HCT116 (cell line): ENCODE results near the gene BAIAP2L2. TPM values are rescaled to one million over a fixed set of nuclear protein-coding genes. Genes with fewer than 3 reads are reported as not detected.

Experiments
- ATAC-seq: fragments of 200-7000 bp; cut with Tn5 transposase; 2 replicates; pipeline ENCODE4 v1.9.1; 2020; ENCODE audit warnings: mild to moderate bottlenecking, moderate library complexity
- BruUV-seq: library from RNA; stranded (reverse); fragments of 400-500 nt; replicated peaks from 2 replicates; lab custom pipeline; 2021; lab: Mats Ljungman, UMichigan
- CTCF ChIA-PET: fragments of 300-600 bp; sonication (Branson Sonifier 250); formaldehyde crosslinking; loops from one replicate; lab custom pipeline; 2021; ENCODE audit warnings: antibody characterized with exemption; lab: Charles Lee
- POLR2A ChIA-PET: fragments of 300-600, 350-600 bp; sonication (Branson Sonifier 250); formaldehyde crosslinking; loops from one replicate; lab custom pipeline; 2021; ENCODE audit warnings: antibody characterized with exemption; lab: Charles Lee
- RAD21 ChIA-PET, 2 experiments: fragments of 300-600 bp; sonication (Branson Sonifier 250); formaldehyde crosslinking; loops; one replicate each; lab custom pipeline; 2023; ENCODE audit warnings: low total read pairs in 2 of 2; ENCODE audit not compliant: uncharacterized antibody in 2 of 2, unreplicated experiment in 2 of 2, low non-redundant PET in 1 of 2; lab: Charles Lee
- DNase-seq: peaks from one replicate; pipeline ENCODE4 v3.0.0-alpha.2; 2010; ENCODE audit warnings: low read depth, low spot score
- H2AFZ ChIP-seq: fragments of 200-600 bp; shearing (Covaris generic), sonication (generic); 2 replicates; pipeline ENCODE4 v1.6.1; 2017; ENCODE audit warnings: low read depth, mixed run types, mixed read lengths, antibody characterized with exemption, low read length; ENCODE audit not compliant: poor library complexity, severe bottlenecking
- H3K27ac ChIP-seq: 2 replicates; pipeline ENCODE4 v1.5.1; 2012; ENCODE audit warnings: low read depth, low read length
- H3K27me3 ChIP-seq: fragments of 200-600 bp; sonication (generic); 2 replicates; pipeline ENCODE4 v1.6.1; 2016; ENCODE audit warnings: mixed run types, low read length, mixed read lengths; ENCODE audit not compliant: insufficient read depth
- H3K36me3 ChIP-seq, 2 experiments: fragments of 200-500 bp in 1 of 2; fragments of 200-600 bp in 1 of 2; sonication (Bioruptor generic) in 1 of 2; sonication (generic) in 1 of 2; 2 replicates each; pipeline versions ENCODE4 v1.5.1 to v1.6.1; 2014 to 2016; ENCODE audit warnings: low read length in 2 of 2, inconsistent platforms in 1 of 2, mixed read lengths in 1 of 2, mixed run types in 1 of 2; ENCODE audit not compliant: insufficient read depth in 2 of 2, control insufficient read depth in 1 of 2
- H3K4me1 ChIP-seq, 2 experiments: fragments of 200-600 bp in 1 of 2; sonication (generic) in 1 of 2; 2 replicates each; pipeline versions ENCODE4 v1.5.1 to v1.6.1; 2012 to 2017; ENCODE audit warnings: low read length in 2 of 2, inconsistent platforms in 1 of 2, mild to moderate bottlenecking in 1 of 2, mixed read lengths in 1 of 2, mixed run types in 1 of 2, moderate library complexity in 1 of 2; ENCODE audit not compliant: insufficient read depth in 2 of 2, control insufficient read depth in 1 of 2
- H3K4me2 ChIP-seq: fragments of 200-600 bp; sonication (generic); 2 replicates; pipeline ENCODE4 v1.6.1; 2017; ENCODE audit warnings: mixed run types, low read length, mixed read lengths
- H3K4me3 ChIP-seq, 2 experiments: fragments of 200-600 bp in 1 of 2; sonication (generic) in 1 of 2; replicated peaks in 1 of 2; 2 replicates each; pipeline ENCODE4 v1.5.1; 2011 to 2016; ENCODE audit warnings: low read length in 2 of 2, control low read depth in 1 of 2, low read depth in 1 of 2, mild to moderate bottlenecking in 1 of 2, mixed read lengths in 1 of 2, mixed run types in 1 of 2
- H3K79me2 ChIP-seq: fragments of 200-600 bp; sonication (generic); 2 replicates; pipeline ENCODE4 v1.6.1; 2017; ENCODE audit warnings: mild to moderate bottlenecking, mixed run types, low read length, moderate library complexity, mixed read lengths; ENCODE audit not compliant: insufficient read depth
- H3K9ac ChIP-seq: fragments of 200-600 bp; sonication (generic); 2 replicates; pipeline ENCODE4 v1.6.1; 2016; ENCODE audit warnings: low read length, mixed read lengths
- H3K9me2 ChIP-seq: fragments of 200-600 bp; sonication (generic), shearing (Covaris generic); 2 replicates; pipeline ENCODE4 v1.6.1; 2017; ENCODE audit warnings: mixed run types, mild to moderate bottlenecking, moderate library complexity; ENCODE audit not compliant: insufficient read depth
- H3K9me3 ChIP-seq, 2 experiments: fragments of 200-500 bp in 1 of 2; fragments of 200-600 bp in 1 of 2; sonication (Bioruptor generic) in 1 of 2; sonication (generic) in 1 of 2; 2 replicates each; pipeline ENCODE4 v1.6.1; 2014 to 2017; ENCODE audit warnings: low read length in 2 of 2, mixed read lengths in 2 of 2, inconsistent platforms in 1 of 2, low read depth in 1 of 2, mild to moderate bottlenecking in 1 of 2, mixed run types in 1 of 2, moderate library complexity in 1 of 2; ENCODE audit not compliant: control insufficient read depth in 1 of 2, insufficient read depth in 1 of 2
- H4K20me1 ChIP-seq: fragments of 200-600 bp; sonication (generic), shearing (Covaris generic); 2 replicates; pipeline ENCODE4 v1.6.1; 2017; ENCODE audit warnings: mixed run types, mild to moderate bottlenecking, moderate library complexity; ENCODE audit not compliant: insufficient read depth
- ATF3 ChIP-seq: IDR thresholded peaks from 2 replicates; pipeline ENCODE4 v1.6.1; 2012
- EGR1 ChIP-seq: IDR thresholded peaks from 2 replicates; pipeline ENCODE4 v1.6.1; 2012; ENCODE audit warnings: low read depth
- YY1 ChIP-seq: IDR thresholded peaks from 2 replicates; pipeline ENCODE4 v1.6.1; 2011; ENCODE audit warnings: low read length, low read depth, moderate library complexity, mild to moderate bottlenecking; ENCODE audit not compliant: insufficient replicate concordance; ENCODE audit errors: extremely low read depth
- intact Hi-C: fragments of 100-400 bp; cut with micrococcal nuclease; formaldehyde crosslinking; loops from 2 replicates; pipeline ENCODE4 v1.10.0; 2022
- total RNA-seq: library from RNA; stranded (reverse); gene quantifications from one replicate; pipeline ENCODE4 v1.2.1, GENCODE V29; 2021; ENCODE audit not compliant: unreplicated experiment

BAIAP2L2 gene
- total RNA-seq, 1 experiment from 2014 or later = 1.0 TPM

- no peak overlapping the region for H3K27ac ChIP-seq
- H3K36me3 ChIP-seq = peaks cover 17 to 22% of the 10 kb centered on the region in 2 experiments; a peak in 3 of 4 replicates
- H3K9ac ChIP-seq = no peak overlapping the region
- no peaks in the 10 kb centered on the region for H3K9me2 ChIP-seq
- no peaks in the 10 kb centered on the region for H3K27me3 ChIP-seq
- H3K9me3 ChIP-seq = no peaks in the 10 kb centered on the region
- ChIA-PET RAD21 (no interaction called here), CTCF (no interaction called here), POLR2A (interaction anchor here (0.9 kb wide), 1 partner anchor 9 kb away, joined by 3 read pairs; the partner anchor contains the start of gene PICK1)
- BruUV-seq = no TSS peak
- no peak overlapping the region for H3K4me3 ChIP-seq
- no peak overlapping the region for H3K4me2 ChIP-seq
- no peaks in the 10 kb centered on the region for H3K79me2 ChIP-seq
- ATAC-seq = no peak
- intact Hi-C loops = no loop called here
- no peak for DNase-seq
- TF ChIP-seq YY1 = no peak
- TF ChIP-seq ATF3 = no peak
- H3K4me1 ChIP-seq = no peaks in the 10 kb centered on the region
- no peaks in the 10 kb centered on the region for H4K20me1 ChIP-seq
- H2AFZ ChIP-seq = no peak overlapping the region
Measured at GRCh38 chr22:38066381-38067027, 44.0 kb downstream of the BAIAP2L2 start.

- intact Hi-C loops = no loop called here
- Histone ChIP-seq H3K4me3 (no peak overlapping the region), H3K9me2 (no peaks in the 10 kb centered on the region), H2AFZ (no peak overlapping the region), H3K79me2 (no peaks in the 10 kb centered on the region), H3K4me1 (no peaks in the 10 kb centered on the region), H3K36me3 (peaks cover 17 to 25% of the 10 kb centered on the region in 2 experiments; a peak in 3 of 4 replicates), H3K27me3 (no peaks in the 10 kb centered on the region), H3K9ac (no peak overlapping the region), H3K27ac (no peak overlapping the region)
- DNase-seq (no peak), ATAC-seq (no peak)
- POLR2A ChIA-PET = no interaction called here
- BruUV-seq = no TSS peak
- no peak for TF ChIP-seq EGR1
- TF ChIP-seq, all 23 proteins: peak for 0
- H4K20me1 ChIP-seq = no peaks in the 10 kb centered on the region
- no peaks in the 10 kb centered on the region for H3K9me3 ChIP-seq
- ChIA-PET CTCF (no interaction called here), RAD21 (interaction anchor here in 1 of 2 experiments (0.6 kb wide), 1 partner anchor 267 kb away, joined by 3 read pairs; no protein-coding TSS in a partner anchor)
- no peak overlapping the region for H3K4me2 ChIP-seq
Measured at GRCh38 chr22:38065539-38065938, 44.9 kb downstream of the BAIAP2L2 start.
